OCI-LY3 (cell line): ENCODE results near the gene TRIM50.
"Not testable (repeated sequence)": the region's sequence is repeated elsewhere in the genome, so short reads cannot be mapped to it uniquely, and the experiment has no call there.

Experiments
- H2AFZ ChIP-seq: fragments of 200-600, 300-600 bp; shearing (Covaris generic); 2 replicates; pipeline ENCODE4 v1.6.0; 2014; ENCODE audit warnings: antibody characterized with exemption, low read depth, low read length
- H3K27ac ChIP-seq: fragments of 200-600, 300-600 bp; sonication (generic); 2 replicates; pipeline ENCODE4 v1.5.1; 2014; ENCODE audit warnings: mild to moderate bottlenecking, low read length, moderate library complexity, mixed read lengths
- H3K27me3 ChIP-seq: fragments of 200-600, 300-600 bp; sonication (generic); 2 replicates; pipeline ENCODE4 v1.6.1; 2014; ENCODE audit warnings: low read depth, low read length, mixed read lengths
- H3K36me3 ChIP-seq: fragments of 200-600, 300-600 bp; sonication (generic); replicated peaks from 2 replicates; pipeline ENCODE3; 2014; ENCODE audit warnings: low read depth, low read length, mixed read lengths
- H3K4me1 ChIP-seq: fragments of 300-600, 200-600 bp; sonication (generic); 2 replicates; pipeline ENCODE4 v1.6.1; 2014; ENCODE audit warnings: low read length, mixed read lengths
- H3K4me2 ChIP-seq: fragments of 200-600, 300-600 bp; sonication (generic); 2 replicates; pipeline ENCODE4 v1.6.1; 2014; ENCODE audit warnings: low read length, mixed read lengths
- H3K4me3 ChIP-seq: fragments of 300-600, 200-600 bp; sonication (generic); 2 replicates; pipeline ENCODE4 v1.5.1; 2014; ENCODE audit warnings: antibody characterized with exemption, mild to moderate bottlenecking, low read length, moderate library complexity
- H3K79me2 ChIP-seq: fragments of 300-600, 200-600 bp; shearing (Covaris generic); 2 replicates; pipeline ENCODE4 v1.6.1; 2014; ENCODE audit warnings: mild to moderate bottlenecking, low read length, mixed read lengths
- H3K9ac ChIP-seq: fragments of 300-600, 200-600 bp; shearing (Covaris generic); 2 replicates; pipeline ENCODE4 v1.6.0; 2014; ENCODE audit warnings: mild to moderate bottlenecking, low read length, moderate library complexity
- H3K9me3 ChIP-seq: fragments of 200-600, 300-600 bp; shearing (Covaris generic); 2 replicates; pipeline ENCODE4 v1.6.1; 2014; ENCODE audit warnings: low read length, mixed read lengths; ENCODE audit not compliant: insufficient read depth
- H4K20me1 ChIP-seq: fragments of 200-600, 300-600 bp; sonication (generic); 2 replicates; pipeline ENCODE4 v1.6.1; 2016; ENCODE audit warnings: low read length, mixed read lengths; ENCODE audit not compliant: insufficient read depth
- EZH2phosphoT487 ChIP-seq: fragments of 200-600 bp; shearing (Covaris generic); IDR thresholded peaks from 2 replicates; pipeline ENCODE4 v1.6.1; 2018; ENCODE audit warnings: antibody characterized with exemption, mixed run types, low read depth
- TF ChIP-seq, protein P1 (sequence below): fragments of 200-600, 300-600 bp; sonication (generic); IDR thresholded peaks from 2 replicates; pipeline ENCODE4 v1.5.1; 2014; ENCODE audit warnings: antibody characterized with exemption, low read length, low read depth

TRIM50 gene

DNA sequence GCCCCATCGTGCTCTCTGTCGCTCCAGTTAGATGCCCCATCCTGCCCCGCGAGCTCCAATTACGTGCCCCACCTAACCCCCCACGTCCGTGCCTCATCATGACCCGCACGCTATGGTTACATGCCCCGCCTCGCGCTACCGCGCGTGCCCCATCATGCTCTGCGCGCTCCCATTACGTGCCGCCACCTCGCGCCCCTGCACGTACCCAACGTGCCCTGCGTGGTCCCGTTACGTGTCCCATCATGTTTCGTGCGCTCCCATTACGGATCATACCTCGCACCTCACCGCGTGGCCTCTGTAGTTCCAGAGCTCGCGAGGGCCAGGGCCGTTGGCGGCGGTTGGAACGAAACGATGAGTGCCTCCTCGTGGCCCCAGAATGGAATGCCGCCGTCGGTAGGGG lies at the start of gene TRIM50, which contains the start of gene FKBP6:
Gene TRIM50, minus strand, starts transcription at position 161 of the 400 bp plus-strand sequence. CDS start 3,295 bp downstream, outside the sequence.
Gene FKBP6, plus strand, starts transcription at position 240 of the 400 bp plus-strand sequence. CDS start 268 bp downstream, outside the sequence.
- not testable (repeated sequence) for H3K9me3 ChIP-seq

DNA sequence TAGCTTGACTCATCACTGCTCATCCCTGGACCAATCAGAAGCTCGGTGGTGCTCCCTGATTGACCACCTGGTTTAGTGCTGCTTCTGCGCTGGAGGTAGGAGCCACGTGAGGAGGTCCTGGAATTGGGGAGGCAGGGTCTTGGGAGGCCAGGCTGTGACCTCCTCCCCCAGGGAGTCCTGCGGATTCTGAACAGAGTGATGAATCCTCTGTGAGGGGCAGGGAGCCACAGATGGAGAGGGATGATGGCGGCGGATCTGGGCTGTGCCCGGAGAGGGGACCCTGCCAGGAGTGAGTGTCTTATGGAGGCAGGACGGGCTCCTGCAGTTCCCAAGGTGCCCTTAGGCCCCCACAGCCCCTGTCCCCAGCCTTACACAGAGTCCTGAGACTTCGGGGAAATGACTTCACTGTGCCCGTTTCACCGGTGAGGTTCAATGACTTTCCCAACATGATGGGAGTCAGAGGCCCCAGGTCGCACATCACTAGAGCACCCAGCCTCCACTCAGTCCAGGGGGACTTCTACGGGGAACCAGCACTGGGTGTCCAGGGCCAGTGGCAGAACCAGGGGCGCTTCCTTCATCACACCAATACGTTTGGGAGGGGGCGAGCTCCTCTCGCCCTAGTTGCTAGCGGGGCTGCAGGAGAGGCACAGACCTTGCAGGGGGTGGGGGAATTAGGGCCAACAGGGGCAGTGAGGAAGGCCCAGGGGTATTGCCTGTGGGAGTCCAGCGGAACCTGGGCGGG lies 49.0 kb upstream of the TRIM50 start:
- TF ChIP-seq, protein P1, sequence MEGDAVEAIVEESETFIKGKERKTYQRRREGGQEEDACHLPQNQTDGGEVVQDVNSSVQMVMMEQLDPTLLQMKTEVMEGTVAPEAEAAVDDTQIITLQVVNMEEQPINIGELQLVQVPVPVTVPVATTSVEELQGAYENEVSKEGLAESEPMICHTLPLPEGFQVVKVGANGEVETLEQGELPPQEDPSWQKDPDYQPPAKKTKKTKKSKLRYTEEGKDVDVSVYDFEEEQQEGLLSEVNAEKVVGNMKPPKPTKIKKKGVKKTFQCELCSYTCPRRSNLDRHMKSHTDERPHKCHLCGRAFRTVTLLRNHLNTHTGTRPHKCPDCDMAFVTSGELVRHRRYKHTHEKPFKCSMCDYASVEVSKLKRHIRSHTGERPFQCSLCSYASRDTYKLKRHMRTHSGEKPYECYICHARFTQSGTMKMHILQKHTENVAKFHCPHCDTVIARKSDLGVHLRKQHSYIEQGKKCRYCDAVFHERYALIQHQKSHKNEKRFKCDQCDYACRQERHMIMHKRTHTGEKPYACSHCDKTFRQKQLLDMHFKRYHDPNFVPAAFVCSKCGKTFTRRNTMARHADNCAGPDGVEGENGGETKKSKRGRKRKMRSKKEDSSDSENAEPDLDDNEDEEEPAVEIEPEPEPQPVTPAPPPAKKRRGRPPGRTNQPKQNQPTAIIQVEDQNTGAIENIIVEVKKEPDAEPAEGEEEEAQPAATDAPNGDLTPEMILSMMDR: no peak
- no peak for TF ChIP-seq EZH2phosphoT487

More for the DNA sequence above, at the start of gene TRIM50, which contains the start of gene FKBP6:
- not testable (repeated sequence) for H3K36me3 ChIP-seq, H4K20me1 ChIP-seq, H3K79me2 ChIP-seq, H3K27me3 ChIP-seq, H3K4me1 ChIP-seq, H3K4me3 ChIP-seq, H2AFZ ChIP-seq, H3K9ac ChIP-seq, H3K4me2 ChIP-seq, H3K27ac ChIP-seq

DNA sequence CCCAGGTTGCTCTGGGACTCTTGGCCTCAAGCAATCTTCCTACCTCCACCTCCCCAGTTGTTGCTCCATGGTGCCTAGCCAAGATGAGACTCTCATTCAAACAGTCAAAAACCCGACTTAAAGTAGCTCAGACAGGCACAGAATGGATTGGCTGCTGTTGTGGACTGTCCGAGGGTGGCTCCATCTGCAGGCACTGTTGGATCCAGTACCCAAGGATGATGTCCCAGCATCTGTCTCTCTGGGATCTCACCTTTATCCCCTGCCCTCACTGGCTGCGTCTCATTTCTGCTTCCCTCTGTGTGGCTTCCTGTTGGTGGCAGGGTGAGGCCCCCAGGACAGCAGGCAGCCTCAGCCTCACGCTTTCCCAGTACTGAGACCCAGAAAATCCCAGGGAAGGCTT lies 48.4 kb upstream of the TRIM50 start:
- not testable (repeated sequence) for H3K27me3 ChIP-seq, H3K36me3 ChIP-seq, H3K9me3 ChIP-seq, H3K4me2 ChIP-seq, H3K4me3 ChIP-seq, H2AFZ ChIP-seq, H3K9ac ChIP-seq, H4K20me1 ChIP-seq, H3K79me2 ChIP-seq, H3K27ac ChIP-seq, H3K4me1 ChIP-seq

More for the DNA sequence above, 49.0 kb upstream of the TRIM50 start:
- H3K79me2 ChIP-seq: no peaks in the 10 kb centered on the region
- no peak overlapping the region for H3K4me2 ChIP-seq
- H2AFZ ChIP-seq: no peak overlapping the region
- no peaks in the 10 kb centered on the region for H3K4me1 ChIP-seq
- no peak overlapping the region for H3K27ac ChIP-seq
- no peaks in the 10 kb centered on the region for H4K20me1 ChIP-seq
- no peak overlapping the region for H3K4me3 ChIP-seq
- H3K9me3 ChIP-seq: no peaks in the 10 kb centered on the region
- no peak overlapping the region for H3K9ac ChIP-seq
- no peaks in the 10 kb centered on the region for H3K36me3 ChIP-seq
- no peaks in the 10 kb centered on the region for H3K27me3 ChIP-seq

DNA sequence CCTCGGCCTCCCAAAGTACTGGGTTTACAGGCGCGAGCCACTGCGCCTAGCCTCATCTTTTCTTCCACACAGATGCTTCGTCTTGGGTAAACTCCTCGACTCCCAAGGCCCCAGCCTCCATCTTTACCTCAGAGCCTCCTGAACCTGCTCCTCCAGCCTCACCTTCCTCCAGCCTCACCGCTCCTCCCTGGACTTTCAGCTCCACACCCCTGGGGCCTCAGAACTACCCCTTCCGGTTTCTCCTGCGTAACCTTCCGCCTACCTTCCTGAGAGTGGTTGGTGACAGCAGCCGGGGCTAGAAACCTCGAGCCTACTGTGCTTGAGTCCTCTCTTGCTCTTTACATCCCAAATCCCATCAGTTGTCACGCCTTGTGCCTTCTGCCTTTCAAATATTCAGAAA lies 45.9 kb upstream of the TRIM50 start:
- H3K9ac ChIP-seq: no peak overlapping the region
- H4K20me1 ChIP-seq: no peaks in the 10 kb centered on the region

DNA sequence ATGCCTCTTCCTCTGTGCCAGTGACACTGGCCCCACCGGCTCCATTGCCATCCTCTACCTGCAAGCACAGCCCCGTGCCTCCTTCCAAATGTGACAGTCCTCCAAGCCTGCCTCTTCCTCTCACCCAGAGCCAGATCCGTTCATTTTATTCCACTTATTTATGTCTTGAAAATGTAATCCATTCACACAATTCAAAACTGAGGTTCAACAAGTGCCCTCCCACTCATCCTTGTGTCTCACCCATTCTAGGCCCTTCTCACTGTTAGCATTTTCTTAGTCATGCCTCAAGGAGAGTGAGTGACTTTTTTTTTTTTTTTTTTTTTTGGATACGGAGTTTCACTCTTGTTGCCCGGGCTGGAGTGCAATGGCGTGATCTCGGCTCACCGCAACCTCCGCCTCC lies 41.7 kb upstream of the TRIM50 start:
- no peaks in the 10 kb centered on the region for H4K20me1 ChIP-seq
- no peaks in the 10 kb centered on the region for H3K27me3 ChIP-seq
- no peaks in the 10 kb centered on the region for H3K79me2 ChIP-seq
- no peak overlapping the region for H3K4me3 ChIP-seq
- no peak for TF ChIP-seq EZH2phosphoT487
- TF ChIP-seq, protein P1: no peak
- H3K36me3 ChIP-seq: no peaks in the 10 kb centered on the region
- H3K4me2 ChIP-seq: no peak overlapping the region
- no peaks in the 10 kb centered on the region for H3K9me3 ChIP-seq
- H2AFZ ChIP-seq: no peak overlapping the region
- no peak overlapping the region for H3K27ac ChIP-seq
- H3K9ac ChIP-seq: no peak overlapping the region
- H3K4me1 ChIP-seq: no peaks in the 10 kb centered on the region

More for the DNA sequence above, 45.9 kb upstream of the TRIM50 start:
- Histone ChIP-seq H3K9me3 (no peaks in the 10 kb centered on the region), H2AFZ (no peak overlapping the region), H3K79me2 (no peaks in the 10 kb centered on the region), H3K36me3 (no peaks in the 10 kb centered on the region), H3K4me3 (no peak overlapping the region), H3K4me2 (no peak overlapping the region), H3K4me1 (no peaks in the 10 kb centered on the region), H3K27ac (no peak overlapping the region), H3K27me3 (no peaks in the 10 kb centered on the region)
- no peak for TF ChIP-seq EZH2phosphoT487
- TF ChIP-seq, protein P1: no peak
